Lower leg skin (tissue), 3 donors: ENCODE data around the gene OVCA2.

ENCODE experiments used
- CTCF ChIP-seq, 3 donors: fragments of 450-650 bp; IDR thresholded peaks; one replicate each; pipeline ENCODE4 v1.5.1; 2016; ENCODE audit warnings: antibody characterized with exemption in 3 of 3, mild to moderate bottlenecking in 3 of 3, moderate library complexity in 2 of 3
- POLR2A ChIP-seq, 2 donors: fragments of 450-650 bp; IDR thresholded peaks; one replicate each; pipeline ENCODE4 v1.6.1; 2016 to 2017; ENCODE audit warnings: antibody characterized with exemption in 2 of 2, mild to moderate bottlenecking in 1 of 2, moderate library complexity in 1 of 2

GRCh38 chr17:2064980-2065785, 23.4 kb downstream of the OVCA2 start:
- TF ChIP-seq CTCF (IDR thresholded peaks at IDR 0.05) (no peak), POLR2A (IDR thresholded peaks at IDR 0.05) (no peak)
